NCI-H524 treated with DMSO at 0.1 percent for 48 hours (cell line): ENCODE data around the gene ATF1.
"Not testable (repeated sequence)": the region's sequence is repeated elsewhere in the genome, so short reads cannot be mapped to it uniquely, and the experiment has no call there.

ENCODE experiments used
- DNase-seq: peaks from one replicate; lab custom pipeline; 2025; lab: John Stamatoyannopoulos, UW

The ATF1 gene

DNA sequence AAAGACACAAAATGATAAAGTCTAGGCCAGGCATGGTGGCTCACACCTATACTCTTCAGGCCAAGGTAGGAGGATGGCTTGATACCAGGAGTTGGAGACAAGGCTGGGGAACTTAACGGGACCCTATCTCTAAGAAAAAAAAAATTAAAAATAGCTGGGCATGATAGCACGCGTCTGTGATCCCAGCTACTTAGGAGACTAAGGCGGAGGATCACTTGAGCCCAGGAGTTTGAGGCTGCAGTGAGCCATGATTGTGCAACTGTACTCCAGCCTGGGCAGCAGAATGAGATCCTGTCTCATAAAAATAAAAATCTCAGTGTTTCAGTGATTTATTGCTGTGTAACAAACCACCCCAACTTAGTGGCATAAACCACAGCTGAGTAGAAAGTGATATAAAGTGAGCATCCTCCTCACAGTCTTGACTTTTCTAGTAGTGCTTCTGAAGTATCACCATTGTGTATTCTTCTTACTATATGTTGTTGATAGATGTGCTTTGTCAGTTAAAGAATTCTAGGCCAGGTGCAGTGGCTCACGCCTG, 10.6 kb upstream of the ATF1 start:
- no peak for DNase-seq

GRCh38 chr12:50764286-50765094, 589 bp downstream of the ATF1 start:
- no peak for DNase-seq

GRCh38 chr12:50765095-50765911, 1.4 kb downstream of the ATF1 start:
- DNase-seq: peak; percentile 19

DNA sequence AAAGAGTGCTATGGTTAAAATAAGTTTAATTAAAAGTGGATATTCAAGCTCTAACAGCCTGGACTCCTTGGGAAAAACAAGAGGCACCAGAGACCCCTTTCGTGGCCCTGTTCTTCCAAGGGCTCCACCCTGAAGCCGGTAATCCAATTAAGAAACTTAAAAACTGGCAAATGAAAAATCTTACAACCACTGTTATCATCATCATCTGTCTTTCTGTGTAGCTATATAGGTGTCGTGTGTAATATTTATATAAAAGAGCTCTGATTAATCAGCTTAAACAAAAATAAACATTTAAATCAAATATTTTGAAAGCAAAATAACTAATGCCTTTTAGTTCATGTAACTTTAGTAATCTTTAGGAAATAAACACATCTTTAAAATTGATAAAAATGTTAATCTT, 4.5 kb downstream of the ATF1 start:
- no peak for DNase-seq

DNA sequence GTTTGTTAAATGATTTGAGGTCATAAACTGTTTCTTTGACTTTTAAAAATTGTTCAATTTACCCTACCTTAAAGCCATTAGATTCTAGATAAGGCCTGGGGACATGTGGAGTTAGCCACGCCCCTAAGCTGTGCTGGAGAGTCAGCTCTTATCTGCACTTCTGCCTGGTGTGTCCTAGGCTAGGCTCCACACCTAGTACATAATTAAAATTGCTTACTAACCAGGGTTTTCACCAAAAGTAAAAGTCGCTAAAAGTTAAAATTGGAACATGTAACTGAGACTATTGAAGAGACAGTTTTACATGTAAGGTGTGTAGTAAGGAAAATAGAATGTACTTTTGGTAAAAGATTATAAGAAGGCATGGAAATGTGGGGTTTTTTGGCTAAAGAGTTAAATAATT, 4.9 kb downstream of the ATF1 start:
- not testable (repeated sequence) for DNase-seq

DNA sequence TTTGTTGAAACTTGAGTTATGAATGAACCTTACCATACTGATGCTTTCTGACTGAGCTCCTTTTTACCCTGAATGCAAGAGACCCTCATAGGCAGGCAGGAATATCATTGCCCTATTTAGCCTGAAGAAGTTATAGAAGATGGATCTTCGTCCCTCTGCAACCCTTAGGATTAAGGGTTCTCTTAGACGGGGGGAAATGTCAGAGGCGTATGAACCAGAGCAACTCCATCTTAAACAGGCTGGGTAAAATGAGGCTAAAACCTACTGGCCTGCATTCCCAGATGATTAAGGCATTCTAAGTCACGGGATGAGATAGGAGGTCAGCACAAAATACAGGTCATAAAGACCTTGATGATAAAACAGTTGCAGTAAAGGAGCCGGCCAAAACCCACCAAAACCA, 7.5 kb downstream of the ATF1 start:
- DNase-seq: no peak

DNA sequence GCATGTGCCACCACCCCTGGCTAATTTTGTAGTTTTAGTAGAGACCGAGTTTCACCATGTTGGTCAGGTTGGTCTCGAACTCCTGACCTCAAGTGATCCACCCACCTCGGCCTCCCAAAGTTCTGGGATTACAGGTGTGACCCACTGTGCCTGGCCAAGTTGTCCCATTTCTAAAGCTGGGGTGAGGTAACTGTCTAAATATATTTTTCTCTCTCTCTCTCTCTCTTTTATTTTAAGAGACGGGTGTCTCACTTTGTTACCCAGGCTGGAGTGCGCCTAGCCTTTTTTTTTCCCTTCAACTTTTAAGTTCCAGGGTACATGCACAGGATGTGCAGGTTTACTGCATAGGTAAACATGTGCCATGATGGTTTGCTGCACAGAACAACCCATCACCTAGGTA, 8.6 kb downstream of the ATF1 start:
- DNase-seq: no peak

DNA sequence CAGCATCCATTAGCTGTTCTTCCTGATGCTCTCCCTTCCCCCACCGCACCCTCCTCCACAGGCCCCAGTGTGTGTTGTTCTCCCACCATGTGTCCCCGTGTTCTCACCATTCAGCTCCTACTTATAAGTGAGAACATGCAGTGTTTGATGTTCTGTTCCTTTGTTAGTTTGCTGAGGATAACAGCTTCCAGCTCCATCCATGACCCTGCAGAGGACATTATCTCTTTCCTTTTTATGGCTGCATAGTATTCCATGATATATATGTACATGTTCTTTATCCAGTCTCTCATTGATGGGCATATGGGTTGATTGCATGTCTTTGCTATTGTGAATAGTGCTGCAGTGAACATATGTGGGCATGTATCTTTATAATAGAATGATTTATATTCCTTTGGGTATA, 9.0 kb downstream of the ATF1 start:
- no peak for DNase-seq

DNA sequence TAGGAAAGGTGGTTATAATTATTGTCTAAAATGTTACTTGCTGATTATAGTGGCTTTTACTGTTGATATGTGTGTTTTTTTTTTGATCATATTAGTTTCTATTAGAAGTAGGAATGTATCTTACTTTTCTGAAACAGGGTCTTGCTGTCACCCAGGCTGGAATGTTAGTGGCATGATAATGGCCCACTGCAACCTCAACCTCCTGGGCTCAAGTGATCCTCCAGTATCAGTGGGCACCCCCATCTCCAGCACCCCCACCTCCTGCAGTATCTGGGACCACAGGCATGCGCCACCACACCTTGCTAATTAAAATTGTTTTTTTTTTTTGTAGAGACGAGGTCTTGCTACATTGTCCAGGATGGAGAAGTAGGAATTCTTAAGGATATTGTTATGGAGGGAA, 11.3 kb downstream of the ATF1 start:
- no peak for DNase-seq

GRCh38 chr12:50776749-50777728, 13.1 kb downstream of the ATF1 start:
- DNase-seq: no peak

- DNase-seq: no peak
These were observed 15.0 kb downstream of the ATF1 start for GRCh38 chr12:50778663-50779590.

- DNase-seq: no peak
These were observed 16.1 kb downstream of the ATF1 start for GRCh38 chr12:50780013-50780412.

DNA sequence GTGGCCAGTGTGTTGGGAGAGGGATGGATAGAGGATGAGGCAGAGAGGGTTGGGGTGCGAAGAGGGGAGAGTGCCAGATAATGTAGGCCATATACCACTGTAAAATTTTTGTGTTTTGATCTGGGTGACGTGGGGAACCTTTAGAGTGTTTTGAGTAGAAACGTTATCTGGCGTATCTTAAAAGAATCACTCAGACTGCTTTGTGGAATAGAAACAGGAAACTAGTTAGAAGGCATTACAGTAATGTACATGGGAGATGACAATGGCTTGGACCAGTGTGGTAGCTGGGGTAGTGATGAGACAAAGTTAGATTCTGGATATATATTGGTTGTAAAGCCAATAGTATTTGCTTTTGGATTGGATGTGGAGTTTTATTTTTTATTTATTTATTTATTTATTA, 20.6 kb downstream of the ATF1 start:
- DNase-seq: no peak

DNA sequence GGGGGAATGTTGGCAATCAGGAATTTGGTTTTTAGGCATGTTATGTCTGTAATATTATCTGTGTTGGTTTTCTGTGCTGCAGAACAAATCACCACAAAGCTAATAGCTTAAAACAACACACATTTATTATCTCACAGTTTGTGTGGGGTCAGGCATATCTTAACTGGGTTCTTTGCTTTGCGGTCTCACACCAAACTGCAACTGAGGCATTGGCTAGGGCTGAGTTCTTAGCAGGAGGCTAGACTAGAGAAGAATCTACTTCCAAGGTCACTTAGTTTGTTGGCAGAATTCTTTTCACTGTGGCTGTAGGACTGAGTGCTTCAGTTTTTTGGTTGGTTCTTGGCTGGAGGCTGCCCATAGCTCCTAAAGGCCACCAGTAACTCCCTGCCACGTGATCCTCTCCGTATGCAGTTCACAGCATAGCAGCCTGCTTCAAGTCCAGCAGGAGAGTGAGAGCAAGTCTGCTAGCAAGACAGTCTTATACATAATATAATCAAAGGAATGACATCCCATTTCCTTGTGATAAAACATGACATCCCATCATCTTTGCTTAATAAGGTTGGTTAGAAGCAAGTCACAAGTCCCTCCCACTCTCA, 21.6 kb downstream of the ATF1 start:
- no peak for DNase-seq

GRCh38 chr12:50786498-50787231, 22.8 kb downstream of the ATF1 start:
- no peak for DNase-seq

- no peak for DNase-seq
These were observed 23.7 kb downstream of the ATF1 start for GRCh38 chr12:50787618-50788017.

- no peak for DNase-seq
These were observed 24.7 kb downstream of the ATF1 start for GRCh38 chr12:50788561-50788960.

GRCh38 chr12:50790081-50790480, 26.2 kb downstream of the ATF1 start:
- no peak for DNase-seq

DNA sequence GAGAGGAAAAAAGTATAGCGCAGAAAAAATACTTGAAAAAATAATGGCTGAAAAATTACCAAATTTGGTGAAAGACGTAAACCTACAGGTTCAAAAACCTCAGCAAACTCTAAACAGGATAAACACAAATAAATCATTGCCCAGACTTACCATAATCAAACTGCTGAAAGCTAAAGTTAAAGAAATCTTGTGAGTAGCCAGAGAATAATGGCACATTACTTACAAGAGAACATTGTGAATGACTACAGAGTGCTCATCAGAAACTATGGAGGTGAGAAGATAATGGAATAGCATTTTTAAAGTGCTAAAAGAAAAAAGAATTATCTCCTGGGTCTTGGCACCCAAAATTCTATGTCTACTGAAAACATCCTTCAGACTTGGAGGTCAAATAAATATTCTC, 36.0 kb downstream of the ATF1 start:
- DNase-seq: no peak
